ENCODE data around the gene DENND2C. TPM values are rescaled to one million over a fixed set of nuclear protein-coding genes. Genes with fewer than 3 reads are reported as not detected.

The DENND2C gene
- total and polyA plus RNA-seq, 12 donors, result 1.3 to 5.2 (median 3.3) TPM

DNA sequence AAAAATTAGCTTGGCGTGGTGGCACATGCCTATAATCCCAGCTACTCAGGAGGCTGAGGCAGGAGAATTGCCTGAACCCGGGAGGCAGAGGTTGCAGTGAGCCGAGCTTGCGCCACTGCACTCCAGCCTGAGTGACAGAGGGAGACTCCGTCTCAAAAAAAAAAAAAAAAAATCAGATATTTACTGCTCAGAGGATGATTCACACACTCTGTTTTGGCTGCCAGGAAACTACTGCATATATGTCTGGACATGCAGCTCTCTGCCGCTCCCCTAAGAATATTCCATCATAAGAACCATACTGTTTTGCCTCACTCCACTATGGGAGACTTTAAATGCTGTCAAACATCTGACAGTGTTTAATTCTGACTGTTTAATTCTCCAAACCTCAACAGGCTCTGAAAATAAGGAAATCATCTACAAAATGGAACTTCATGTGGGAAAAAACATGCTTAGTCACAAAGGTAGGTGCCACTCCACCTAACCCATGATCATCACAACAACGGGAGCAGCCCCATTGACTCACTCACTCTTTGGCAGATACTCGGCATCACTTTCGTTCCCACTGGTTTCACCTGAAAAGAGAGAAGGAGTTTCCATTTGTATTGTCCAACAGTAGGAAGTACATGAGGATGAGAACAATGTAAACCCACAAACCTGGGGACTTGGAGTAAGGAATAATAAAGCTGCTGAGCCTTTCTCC, 59.2 kb downstream of the DENND2C start:
- Histone ChIP-seq H3K4me1 (no peaks in the 10 kb centered on the region), H3K9me3 (no peaks in the 10 kb centered on the region), H3K4me3 (no peak overlapping the region), H3K27ac (no peak overlapping the region), H3K27me3 (no peaks in the 10 kb centered on the region), H3K36me3 (peaks cover 0 to 73% (median 9%) of the 10 kb centered on the region in 9 donors)
- no peak for TF ChIP-seq CTCF (IDR thresholded peaks at IDR 0.05)
- WGBS, 2 donors, result 92 to 94% methylated on average over 9 of the region's 9 CpGs
- intact Hi-C loops (cut with DNase I), result no loop called here
- no peak for DNase-seq
- no peak for ATAC-seq

DNA sequence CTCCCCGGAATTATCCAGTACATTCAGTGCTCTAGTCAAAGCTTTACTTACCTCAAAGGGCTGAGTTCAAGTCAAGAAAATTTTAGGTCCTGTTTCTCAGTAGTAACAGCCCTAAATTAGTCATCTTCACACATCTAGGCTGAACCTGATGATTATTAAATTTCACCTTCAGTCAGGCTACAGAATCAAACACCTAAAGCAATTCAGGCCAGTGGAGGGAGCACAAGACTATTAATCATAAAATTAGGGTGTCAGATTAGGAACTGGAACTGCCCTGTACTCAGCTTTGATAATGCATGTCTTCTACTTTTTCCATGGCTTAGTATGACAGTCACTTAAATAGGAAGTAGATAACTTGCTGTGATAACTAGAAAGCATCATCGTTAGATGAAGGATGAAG, 60.0 kb downstream of the DENND2C start:
- no peaks in the 10 kb centered on the region for H3K27me3 ChIP-seq
- H3K27ac ChIP-seq, result no peak overlapping the region
- intact Hi-C loops (cut with DNase I), result no loop called here
- DNase-seq, result no peak
- 85 to 88% methylated on average over 2 of the region's 2 CpGs for WGBS, 2 donors
- H3K4me1 ChIP-seq, result no peaks in the 10 kb centered on the region
- ATAC-seq, result no peak
- peaks cover 0 to 73% (median 9%) of the 10 kb centered on the region in 9 donors for H3K36me3 ChIP-seq
- no peaks in the 10 kb centered on the region for H3K9me3 ChIP-seq
- H3K4me3 ChIP-seq, result no peak overlapping the region
- no peak for TF ChIP-seq CTCF (IDR thresholded peaks at IDR 0.05)

DNA sequence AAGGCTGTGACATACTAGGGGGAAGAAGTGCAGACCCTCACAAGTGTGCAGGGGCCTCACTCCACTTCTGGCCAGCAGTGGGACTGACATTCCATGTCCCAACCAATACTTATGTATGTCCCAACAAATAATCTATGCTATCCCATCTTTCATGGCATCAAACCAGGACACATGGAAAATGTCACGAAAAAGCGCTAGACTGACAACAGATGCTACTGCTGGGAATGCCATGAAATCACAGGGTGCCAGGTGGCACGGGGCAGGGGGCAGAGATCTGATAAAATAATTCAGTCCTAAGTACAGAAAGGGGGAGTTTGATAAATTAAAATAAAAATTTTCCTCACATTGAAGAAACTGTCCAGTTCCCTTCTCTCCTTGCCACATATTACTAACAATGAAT, 60.8 kb downstream of the DENND2C start:
- WGBS, 2 donors, result 91 to 95% methylated on average over 3 of the region's 3 CpGs
- ATAC-seq (no peak), DNase-seq (no peak)
- intact Hi-C loops (cut with DNase I), result no loop called here
- Histone ChIP-seq H3K9me3 (no peaks in the 10 kb centered on the region), H3K27ac (no peak overlapping the region), H3K4me1 (no peaks in the 10 kb centered on the region), H3K4me3 (no peak overlapping the region), H3K27me3 (no peaks in the 10 kb centered on the region), H3K36me3 (peaks cover 0 to 73% (median 9%) of the 10 kb centered on the region in 9 donors)
- no peak for TF ChIP-seq CTCF (IDR thresholded peaks at IDR 0.05)

- Histone ChIP-seq H3K27ac (no peak overlapping the region), H3K4me3 (no peak overlapping the region), H3K9me3 (no peaks in the 10 kb centered on the region), H3K27me3 (no peaks in the 10 kb centered on the region), H3K4me1 (no peaks in the 10 kb centered on the region), H3K36me3 (peaks cover 0 to 79% (median 9%) of the 10 kb centered on the region in 9 donors)
- intact Hi-C loops (cut with DNase I), result no loop called here
- 74 to 81% methylated on average over 1 of the region's 1 CpG for WGBS, 2 donors
- no peak for DNase-seq
- ATAC-seq, result no peak
- TF ChIP-seq CTCF (IDR thresholded peaks at IDR 0.05), result no peak
Measured at GRCh38 chr1:114607223-114607622, 62.6 kb downstream of the DENND2C start.

Data from heart right ventricle (tissue), 16 donors.